HG02678 (cell line): ENCODE results near the gene RHOT2.

Experiments
- ATAC-seq: cut with Tn5 transposase; IDR thresholded peaks from one replicate; pipeline ENCODE4 v1.9.1; 2021; ENCODE audit warnings: mild to moderate bottlenecking, moderate library complexity; ENCODE audit not compliant: unreplicated experiment

The RHOT2 gene

GRCh38 chr16:695355-696089 is 27.6 kb downstream of the RHOT2 start:
- no peak for ATAC-seq

GRCh38 chr16:698911-699671 is 31.2 kb downstream of the RHOT2 start:
- ATAC-seq = no peak

- ATAC-seq = no peak
These were observed 33.0 kb downstream of the RHOT2 start for GRCh38 chr16:700684-701584.

- no peak for ATAC-seq
These were observed 34.4 kb downstream of the RHOT2 start for GRCh38 chr16:702341-702740.

- ATAC-seq = no peak
These were observed 35.5 kb downstream of the RHOT2 start for GRCh38 chr16:703406-703805.

DNA sequence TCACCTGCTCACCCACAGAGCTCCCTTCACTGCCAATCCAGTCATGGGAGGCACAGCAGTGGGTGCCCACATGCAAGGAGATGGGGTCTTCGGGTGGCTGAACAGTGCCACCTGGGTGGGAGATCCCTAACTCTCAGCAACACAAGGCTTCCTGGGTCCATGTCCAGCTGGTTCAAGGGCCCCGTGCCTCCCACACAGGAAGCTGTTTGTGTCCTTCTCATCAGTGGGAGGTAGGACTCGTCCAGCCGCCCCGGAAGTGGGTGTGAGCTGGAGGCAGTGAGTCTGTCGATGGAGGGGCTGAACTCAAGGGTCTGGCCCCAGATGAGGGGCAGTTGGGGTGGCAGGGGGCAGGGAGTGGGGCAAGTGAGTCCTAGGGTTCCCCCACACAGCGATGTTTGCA is 36.1 kb downstream of the RHOT2 start:
- no peak for ATAC-seq

GRCh38 chr16:704552-705380 is 36.8 kb downstream of the RHOT2 start:
- no peak for ATAC-seq

- no peak for ATAC-seq
These were observed 37.7 kb downstream of the RHOT2 start, which contains the start of gene FBXL16 for GRCh38 chr16:705431-706188. Gene FBXL16, minus strand, starts transcription at chr16:705801. Its CDS starts 8,396 bp downstream, at chr16:697405.

- ATAC-seq = no peak
These were observed 38.5 kb downstream of the RHOT2 start for GRCh38 chr16:706189-707061.

DNA sequence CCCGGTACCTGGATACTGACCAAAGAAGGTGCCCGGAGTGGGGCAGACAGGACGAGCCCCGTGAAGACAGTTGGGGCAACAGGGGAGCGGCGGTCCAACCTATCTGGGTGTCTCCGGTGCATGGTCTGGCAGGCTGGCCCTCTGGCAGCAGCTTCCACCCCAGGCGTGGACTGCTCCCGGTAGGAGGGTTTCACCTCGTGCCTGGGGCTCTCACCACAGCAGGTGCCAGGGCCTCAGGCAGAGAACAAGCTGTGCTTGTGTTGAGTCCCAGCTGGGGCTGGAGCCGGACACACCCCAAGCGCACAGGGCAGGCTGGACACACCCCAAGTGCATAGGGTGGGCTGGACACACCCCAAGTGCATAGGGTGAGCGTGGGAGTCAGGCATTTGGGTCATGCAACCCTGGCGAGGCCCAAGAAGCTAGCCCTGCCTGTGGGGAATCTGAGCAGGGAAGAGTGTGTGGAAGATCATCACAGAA is 39.2 kb downstream of the RHOT2 start:
- no peak for ATAC-seq

DNA sequence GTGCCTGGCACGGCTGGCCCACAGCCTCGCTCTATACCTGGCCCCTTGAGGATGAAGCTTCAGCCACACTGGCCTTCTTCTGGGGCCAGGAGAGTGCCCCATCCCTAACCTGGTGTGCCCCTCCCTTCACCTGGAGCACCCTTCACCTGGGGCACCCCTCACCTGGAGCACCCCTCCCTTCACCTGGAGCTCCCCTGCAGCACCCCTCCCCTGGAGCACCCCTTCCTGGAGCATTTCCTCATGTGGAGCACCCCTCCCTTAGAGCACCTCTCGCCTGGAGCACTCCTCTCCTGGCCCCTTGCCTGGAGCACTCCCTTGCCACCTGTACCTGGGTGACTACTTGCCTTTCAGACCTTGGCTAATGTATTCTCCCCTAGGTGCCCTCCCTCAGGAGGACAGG is 40.1 kb downstream of the RHOT2 start:
- ATAC-seq = no peak

DNA sequence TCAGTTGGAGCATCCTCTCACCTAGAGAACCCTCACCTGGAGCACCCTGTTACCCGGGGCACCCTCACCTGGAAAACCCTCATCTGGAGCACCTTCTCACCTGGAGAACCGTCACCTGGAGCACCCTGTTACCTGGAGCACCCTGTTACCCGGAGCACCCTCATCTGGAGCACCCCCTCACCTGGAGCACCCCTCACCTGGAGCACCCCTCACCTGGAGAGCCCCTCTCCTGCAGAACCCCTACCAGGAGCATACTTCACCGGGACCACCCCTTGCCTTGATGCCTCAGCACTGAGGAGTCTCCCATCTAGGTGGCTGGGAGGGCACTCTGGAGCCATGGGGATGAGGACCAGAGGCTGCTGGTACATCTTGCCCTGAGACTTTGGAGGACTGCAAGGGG is 41.0 kb downstream of the RHOT2 start:
- ATAC-seq = no peak

- ATAC-seq = no peak
These were observed 41.9 kb downstream of the RHOT2 start for GRCh38 chr16:709566-710499.

DNA sequence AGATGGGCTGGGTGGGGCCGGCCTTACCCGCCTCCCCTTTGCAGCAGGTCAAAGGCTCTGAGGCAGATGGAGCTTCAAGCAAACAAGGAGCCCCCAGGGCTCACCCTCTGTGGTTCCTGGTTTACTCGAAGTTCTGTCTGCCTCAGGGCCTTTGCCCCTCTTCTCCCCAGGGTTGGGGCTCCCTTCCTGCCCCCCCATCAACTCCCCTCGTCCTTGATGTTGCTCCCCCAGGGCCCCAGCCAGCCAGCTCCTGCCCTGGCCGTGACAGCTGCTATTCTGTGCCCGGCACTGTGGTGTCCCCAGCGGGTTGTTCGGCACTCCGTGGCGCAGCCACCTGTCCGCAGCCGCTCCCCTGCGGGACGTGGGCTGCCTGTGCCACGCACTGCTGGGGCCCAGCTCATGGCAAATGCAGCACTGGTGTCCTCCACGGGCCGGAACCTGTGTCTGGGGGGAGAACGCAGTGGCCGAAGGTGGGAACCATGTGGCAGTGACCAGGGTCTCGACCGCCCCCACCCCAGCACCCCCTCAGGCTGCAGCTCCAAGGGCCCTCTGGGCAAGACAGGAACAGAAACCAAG is 42.7 kb downstream of the RHOT2 start:
- no peak for ATAC-seq

- ATAC-seq = no peak
These were observed 43.2 kb downstream of the RHOT2 start for GRCh38 chr16:711084-711483.

GRCh38 chr16:711548-712320 is 43.8 kb downstream of the RHOT2 start:
- no peak for ATAC-seq
